Measurements from ENCODE around the gene NCOA4. TPM values are rescaled to one million over a fixed set of nuclear protein-coding genes. Genes with fewer than 3 reads are reported as not detected.
"Not testable (repeated sequence)": the region's sequence is repeated elsewhere in the genome, so short reads cannot be mapped to it uniquely, and the experiment has no call there.

The NCOA4 gene
- total and polyA plus RNA-seq, 2 of the 8 experiments (the other 6 are each of a cell fraction or from before 2014, with no cell fraction given) = 28.9 to 65.2 TPM

DNA sequence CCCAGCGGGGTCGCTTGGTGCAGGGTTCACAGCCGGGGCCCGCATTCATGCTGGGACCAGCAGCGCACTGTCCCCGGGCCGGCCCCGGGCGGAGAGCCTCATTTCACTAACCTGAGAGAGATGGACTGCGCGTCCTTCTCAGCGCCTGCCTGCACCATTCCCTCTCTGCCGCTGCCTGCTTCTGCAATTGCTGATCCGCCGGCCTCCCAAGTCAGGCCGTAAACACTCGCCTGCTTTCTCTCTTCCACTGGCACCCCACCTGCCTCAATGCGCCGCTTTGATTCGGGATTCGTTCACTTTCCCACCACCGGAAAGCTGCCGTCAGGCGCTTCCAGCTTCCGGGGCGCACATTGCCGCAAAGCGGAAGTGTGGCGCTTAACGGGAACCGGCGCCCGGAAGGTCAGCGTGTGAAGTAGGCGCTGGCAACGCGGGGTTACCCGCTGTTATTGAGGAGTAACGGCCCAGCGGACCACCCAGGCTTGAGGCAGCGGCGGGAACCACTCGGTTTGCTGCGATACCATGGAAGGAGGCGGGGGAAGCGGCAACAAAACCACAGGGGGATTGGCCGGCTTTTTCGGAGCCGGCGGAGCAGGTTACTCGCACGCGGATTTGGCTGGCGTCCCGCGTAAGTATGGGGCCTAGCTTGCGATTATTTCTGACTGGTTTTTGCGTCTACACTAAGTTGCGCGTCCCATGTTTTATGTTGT, 58.2 kb downstream of the NCOA4 start, which contains the start of gene TIMM23:
TSS of gene TIMM23 (plus strand) at position 384 of the 707 bp plus-strand sequence. CDS start at position 520, 136 bp downstream.
- H3K79me2 ChIP-seq (ENCODE audit: control insufficient read depth in 1 of 2, insufficient read depth in 2 of 2, low read length in 2 of 2) = peaks cover 12 to 76% of the 10 kb centered on the region in 2 experiments
- H2AFZ ChIP-seq (ENCODE audit: low read length) = not testable (repeated sequence)

More for the DNA sequence above, 58.2 kb downstream of the NCOA4 start, which contains the start of gene TIMM23:
- H3K4ac ChIP-seq (replicated peaks; ENCODE audit: insufficient read length, low read depth, low read length); H3K9me3 ChIP-seq (ENCODE audit: insufficient read depth in 2 of 2, low read depth in 1 of 2, low read length in 1 of 2); H2BK5ac ChIP-seq (ENCODE audit: low read depth, low read length); H4K20me1 ChIP-seq (replicated peaks in 1 of 2; ENCODE audit: control insufficient read depth in 1 of 2, insufficient read depth in 2 of 2, low read length in 2 of 2); H4K5ac ChIP-seq (ENCODE audit: insufficient read length, low read depth, low read length); H2AK5ac ChIP-seq (ENCODE audit: low read depth, low read length); H3K14ac ChIP-seq (ENCODE audit: insufficient read length); H3K23ac ChIP-seq (ENCODE audit: insufficient read length); H3K27me3 ChIP-seq (replicated peaks in 1 of 4; ENCODE audit: control insufficient read depth in 3 of 4, extremely low read depth in 1 of 4, insufficient read depth in 3 of 4, low read length in 3 of 4); H3K79me1 ChIP-seq (ENCODE audit: low read depth, low read length); H3K18ac ChIP-seq (ENCODE audit: extremely low read depth, low read length); H3K56ac ChIP-seq (replicated peaks; ENCODE audit: insufficient read length, low read depth, low read length); H3K4me1 ChIP-seq (replicated peaks in 1 of 4; ENCODE audit: control insufficient read depth in 3 of 4, insufficient read depth in 4 of 4, low read length in 3 of 4); H4K91ac ChIP-seq (replicated peaks; ENCODE audit: insufficient read length, low read length); H3K36me3 ChIP-seq (ENCODE audit: control insufficient read depth in 2 of 4, insufficient read depth in 4 of 4, low read length in 3 of 4); POLR2A ChIA-PET (ENCODE audit: partially characterized antibody); H2BK20ac ChIP-seq (ENCODE audit: low read length); H2BK120ac ChIP-seq (replicated peaks; ENCODE audit: low read depth, low read length); FAIRE-seq; H2BK12ac ChIP-seq (ENCODE audit: low read depth, low read length); H2BK15ac ChIP-seq (ENCODE audit: low read length); H3K23me2 ChIP-seq (ENCODE audit: low read depth, low read length): not testable (repeated sequence)
- H3K27ac ChIP-seq (ENCODE audit: low read depth, low read length) = peak within 1 kb of the TSS; percentile 73
- H3K4me3 ChIP-seq (ENCODE audit: extremely low read depth in 1 of 4, insufficient read depth in 2 of 4, low read depth in 3 of 4, low read length in 4 of 4) = peak within 1 kb of the TSS; percentile 66 to 92 (median 82)
- DNase-seq (ENCODE audit: low read depth in 1 of 2, low spot score in 2 of 2) = peak; percentile 51 to 91
- peak within 1 kb of the TSS; percentile 86 for H4K8ac ChIP-seq (ENCODE audit: extremely low read depth, insufficient read depth, low read length)
- TF ChIP-seq PHF8 (conservative IDR thresholded peaks at IDR 0.05; ENCODE audit: low read depth, low read length) = peak; percentile 83
- TF ChIP-seq ATF3 (IDR thresholded peaks at IDR 0.05; ENCODE audit: insufficient read depth, low read depth, low read length) = peak; percentile 79
- peak; percentile 75 for TF ChIP-seq POLR2AphosphoS5 (IDR thresholded peaks at IDR 0.05; ENCODE audit: low read depth, low read length)
- peak; percentile 38 for TF ChIP-seq MAX (IDR thresholded peaks at IDR 0.05)
- TF ChIP-seq TBP (IDR thresholded peaks at IDR 0.05; ENCODE audit: low read depth, low read length) = peak; percentile 83
- TF ChIP-seq TAF1 (IDR thresholded peaks at IDR 0.05; ENCODE audit: low read depth, low read length) = peak; percentile 85
- peak; percentile 84 for TF ChIP-seq E2F6 (IDR thresholded peaks at IDR 0.05)
- peak; percentile 44 for TF ChIP-seq ASH2L (IDR thresholded peaks at IDR 0.05; ENCODE audit: low read length)
- peak; percentile 25 to 38; a peak in 1 of 4 replicates for TF ChIP-seq SIN3A (conservative IDR thresholded peaks at IDR 0.05 in 1 of 2, IDR thresholded peaks at IDR 0.05 in 1 of 2; ENCODE audit: low read depth in 1 of 2, low read length in 2 of 2)
- peak; percentile 76; the same call in 1 of the 2 replicates for TF ChIP-seq GABPA (IDR thresholded peaks at IDR 0.05; ENCODE audit: borderline replicate concordance, insufficient read depth, low read length)
- TF ChIP-seq POLR2A (IDR thresholded peaks at IDR 0.05; ENCODE audit: control extremely low read depth in 1 of 2, low read depth in 2 of 2, low read length in 2 of 2) = peak in 1 of 2 experiments; percentile 81; a peak in 2 of 3 replicates
- H3K4me2 ChIP-seq (ENCODE audit: insufficient read depth in 1 of 2, low read depth in 2 of 2, low read length in 2 of 2) = peak within 1 kb of the TSS; percentile 65 to 84
- CTCF ChIA-PET (ENCODE audit: partially characterized antibody) = interaction anchor here (0.7 kb wide), 1 partner anchor 105 kb away, joined by 3 read pairs; no protein-coding TSS in a partner anchor
- WGBS, 2 experiments (ENCODE audit: extremely low coverage in 1 of 2, insufficient coverage in 1 of 2, insufficient read length in 1 of 2, insufficient replicate concordance in 2 of 2, low coverage in 1 of 2, low lambda C conversion rate in 2 of 2, missing lambda C conversion rate in 1 of 2) = 1% methylated on average over 51 of the region's 60 CpGs; no CpG with 5 or more reads in 1 of the 2 experiments
- peak within 1 kb of the TSS; percentile 59 to 92 (median 80) for H3K9ac ChIP-seq (replicated peaks in 1 of 4; ENCODE audit: extremely low read depth in 1 of 4, low read depth in 3 of 4, low read length in 3 of 4)
